T1000 (cell line): Measurements from ENCODE around the gene AFF4.
"Not testable (repeated sequence)": the region's sequence is repeated elsewhere in the genome, so short reads cannot be mapped to it uniquely, and the experiment has no call there.

Source experiments
- DNase-seq: peaks from one replicate; lab custom pipeline; 2025; ENCODE audit warnings: mixed read lengths; lab: John Stamatoyannopoulos, UW

AFF4 gene

DNA sequence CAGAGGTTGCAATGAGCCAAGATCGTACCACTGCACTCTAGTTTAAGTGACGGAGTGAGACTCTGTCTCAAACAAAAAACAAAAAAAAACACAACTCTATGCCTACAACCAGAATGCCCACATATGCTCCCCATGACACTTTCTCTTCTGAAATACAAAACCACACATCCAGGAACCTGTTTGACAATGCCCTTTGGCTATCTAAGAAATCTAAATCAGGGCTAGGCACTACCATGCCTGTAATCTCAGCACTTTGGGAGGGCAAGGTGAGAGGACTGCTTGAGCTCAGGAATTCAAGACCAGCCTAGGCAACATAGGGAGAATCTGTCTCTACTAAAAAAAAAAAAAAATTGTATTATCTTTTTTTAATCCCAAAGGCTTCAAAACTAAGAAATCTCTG lies 10.6 kb downstream of the AFF4 start:
- no peak for DNase-seq

DNA sequence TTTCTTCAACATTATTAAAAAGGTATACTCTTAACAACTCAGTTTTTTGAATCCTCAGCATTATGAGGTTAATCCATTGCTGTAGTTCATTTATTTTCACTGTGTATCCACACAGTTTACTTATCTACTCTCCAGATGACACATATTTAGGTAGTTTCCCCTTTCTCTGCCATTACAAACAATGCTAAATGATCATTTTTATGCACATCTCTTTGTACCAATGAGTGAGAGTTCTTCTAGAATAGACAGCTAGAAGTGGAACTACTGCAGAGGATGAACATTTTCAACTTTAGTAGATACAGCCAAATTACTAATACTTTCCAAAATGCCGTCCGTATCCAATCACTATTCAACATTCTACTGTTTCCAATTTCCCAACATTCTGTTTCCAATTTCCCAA lies 11.5 kb downstream of the AFF4 start:
- no peak for DNase-seq

DNA sequence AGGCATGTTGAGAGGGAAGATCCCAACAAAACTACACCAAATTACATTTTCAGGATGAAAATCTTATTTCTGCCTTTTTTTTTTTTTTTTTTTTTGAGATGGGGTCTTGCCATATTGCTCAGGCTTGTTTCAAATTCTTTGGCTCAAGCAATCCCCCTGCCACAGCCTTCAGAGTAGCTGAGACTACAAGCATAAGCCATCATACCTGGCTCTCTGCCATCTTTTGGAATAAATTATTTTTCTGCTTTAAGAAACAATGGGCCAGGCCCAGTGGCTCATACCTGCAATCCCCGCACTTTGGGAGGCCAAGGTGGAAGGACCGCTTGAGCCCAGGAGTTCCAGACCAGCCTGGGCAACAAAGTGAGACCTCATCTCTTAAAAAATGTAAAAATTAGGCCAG lies 14.3 kb downstream of the AFF4 start:
- DNase-seq, result no peak

DNA sequence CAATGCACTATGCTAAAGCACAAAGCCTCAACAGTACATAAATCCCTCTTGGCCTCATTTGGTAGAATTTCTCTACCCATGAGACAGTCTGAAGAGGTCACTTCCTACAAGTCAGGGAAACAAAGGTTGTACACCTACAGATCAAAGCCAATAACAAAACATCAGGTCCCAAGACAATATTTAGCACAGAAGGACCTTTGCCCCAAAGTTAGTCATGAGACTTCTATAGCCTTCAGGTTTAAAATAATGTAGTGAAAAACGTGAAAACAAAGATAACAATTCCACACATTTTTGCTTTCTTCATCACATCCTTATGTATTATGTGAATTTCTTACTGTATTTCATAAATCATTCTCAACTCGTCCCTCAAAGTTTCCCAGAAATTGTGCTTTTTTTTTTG lies 15.8 kb downstream of the AFF4 start:
- DNase-seq, result no peak

DNA sequence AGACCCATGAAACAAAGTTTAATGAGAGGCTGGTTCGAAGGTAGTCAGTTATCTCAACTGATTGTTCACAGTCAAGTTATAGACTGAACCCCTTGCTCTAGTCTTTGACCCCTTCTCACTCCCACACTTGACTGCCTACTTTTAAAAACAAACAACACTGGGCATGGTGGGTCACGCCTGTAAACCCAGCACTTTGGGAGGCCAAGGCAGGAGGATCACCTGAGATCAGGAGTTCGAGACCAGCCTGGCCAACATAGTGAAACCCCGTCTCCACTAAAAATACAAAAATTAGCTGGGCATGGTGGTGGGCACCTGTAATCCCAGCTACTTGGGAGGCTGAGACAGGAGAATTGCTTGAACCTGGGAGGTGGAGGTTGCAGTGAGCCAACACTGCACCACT lies 18.1 kb downstream of the AFF4 start:
- not testable (repeated sequence) for DNase-seq

DNA sequence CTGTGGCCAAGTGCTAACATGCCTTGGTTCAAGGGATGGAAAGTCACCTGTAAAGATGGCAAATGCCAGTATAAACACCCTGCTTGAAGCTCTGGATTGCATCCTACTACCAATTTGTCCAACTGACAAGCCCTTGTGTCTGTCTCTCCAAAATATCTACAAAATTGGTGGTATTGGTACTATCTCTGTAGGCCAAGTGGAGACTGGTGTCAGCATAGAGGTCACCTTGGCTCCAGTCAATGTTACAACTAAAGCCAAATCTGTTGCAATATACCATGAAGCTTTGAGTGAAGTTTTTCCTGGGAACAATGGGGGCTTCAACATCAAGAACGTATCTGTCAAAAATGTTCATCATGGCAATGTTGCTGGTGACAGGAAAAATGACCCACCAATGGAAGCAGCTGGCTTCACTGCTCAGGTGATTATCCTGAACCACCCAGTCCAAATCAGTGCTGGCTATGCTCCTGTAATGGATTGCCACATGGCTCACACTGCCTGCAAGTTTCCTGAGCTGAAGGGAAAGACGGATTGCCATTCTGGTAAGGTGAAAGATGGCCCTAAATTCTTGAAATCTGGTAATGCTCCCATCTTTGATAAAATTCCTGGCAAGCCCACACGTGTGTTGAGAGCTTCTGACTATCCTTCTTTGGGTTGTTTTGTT lies 19.9 kb downstream of the AFF4 start:
- no peak for DNase-seq

DNA sequence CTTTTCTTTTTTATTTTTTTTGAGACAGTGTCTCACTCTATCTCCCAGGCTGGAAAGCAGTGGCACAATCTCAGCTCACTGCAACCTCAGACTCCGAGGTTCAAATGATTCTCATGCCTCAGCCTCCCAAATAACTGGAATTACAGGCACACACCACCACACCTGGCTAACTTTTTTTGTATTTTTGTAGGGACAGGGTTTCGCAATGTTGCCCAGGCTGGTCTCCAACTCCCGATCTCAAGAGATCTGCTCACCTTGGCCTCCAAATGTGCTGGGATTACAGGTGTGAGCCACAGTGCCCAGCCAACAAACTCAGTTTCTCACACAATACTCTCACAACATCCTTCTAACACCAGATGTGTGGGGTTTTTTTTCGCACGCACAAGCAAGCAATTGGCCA lies 22.1 kb downstream of the AFF4 start:
- no peak for DNase-seq

DNA sequence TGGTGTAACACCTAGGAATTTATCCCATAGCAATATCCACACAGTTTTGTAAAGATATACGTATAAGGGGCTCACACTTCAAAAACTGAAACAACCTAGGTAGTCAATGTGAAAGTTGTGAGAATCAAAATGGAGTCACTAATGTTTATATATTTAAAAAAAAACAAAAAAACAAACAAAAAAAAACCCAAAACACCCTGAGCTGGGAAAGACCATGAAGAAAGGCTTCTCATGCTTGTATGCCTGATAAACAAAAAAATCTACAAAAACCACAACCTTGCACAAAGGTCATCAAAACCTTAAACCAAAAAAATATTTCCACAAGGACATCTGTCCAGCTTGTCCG lies 35.4 kb downstream of the AFF4 start:
- DNase-seq, result no peak

DNA sequence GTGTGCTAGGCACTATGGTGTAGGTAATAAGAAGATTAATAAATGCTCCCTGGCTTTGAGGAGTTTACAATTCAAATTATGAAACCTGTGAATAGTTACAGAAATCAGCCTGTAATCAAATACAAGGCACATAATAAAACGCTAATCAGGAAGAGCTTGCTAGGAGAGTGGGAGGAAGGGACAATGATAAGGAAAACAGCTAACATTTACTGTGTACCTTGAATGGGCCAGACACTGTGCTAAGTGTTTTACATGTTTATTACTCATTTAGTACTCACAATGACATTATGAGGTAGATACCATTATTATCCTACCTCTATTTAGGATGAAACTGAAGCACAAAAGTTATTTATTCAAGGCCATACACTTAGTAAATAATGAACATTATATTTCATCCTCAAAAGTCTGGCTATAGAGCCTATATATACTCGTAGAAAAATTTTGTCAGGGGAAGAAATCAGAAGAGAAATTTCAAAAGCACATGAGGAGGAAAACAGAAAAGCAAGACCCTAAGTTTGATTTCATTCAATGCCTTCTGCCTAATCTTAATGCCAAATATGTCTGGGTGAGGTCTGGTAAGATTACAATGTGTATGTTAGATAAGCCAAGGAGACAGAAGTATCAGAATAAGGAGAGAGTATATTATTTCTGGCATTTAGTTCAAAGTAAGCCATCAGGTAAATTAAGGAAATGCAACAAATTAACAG lies 35.9 kb downstream of the AFF4 start:
- DNase-seq, result no peak

DNA sequence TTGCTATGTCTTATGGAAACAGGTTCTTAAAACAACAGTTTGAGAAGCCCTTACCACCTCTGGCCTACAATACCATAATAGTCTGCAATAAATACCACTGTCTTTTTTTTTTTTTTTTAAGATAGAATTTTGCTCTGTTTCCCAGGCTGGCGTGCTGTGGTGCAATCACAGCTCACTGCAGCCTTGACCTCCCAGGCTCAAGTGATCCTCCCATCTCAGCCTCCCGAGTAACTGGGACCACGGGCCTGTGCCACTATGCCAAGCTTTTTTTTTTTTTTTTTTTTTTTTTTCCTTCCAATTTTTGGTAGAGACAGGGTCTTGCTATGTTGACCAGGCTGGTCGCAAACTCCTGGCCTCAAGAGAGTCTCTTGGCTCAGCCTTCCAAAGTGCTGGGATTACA lies 37.0 kb downstream of the AFF4 start:
- no peak for DNase-seq

DNA sequence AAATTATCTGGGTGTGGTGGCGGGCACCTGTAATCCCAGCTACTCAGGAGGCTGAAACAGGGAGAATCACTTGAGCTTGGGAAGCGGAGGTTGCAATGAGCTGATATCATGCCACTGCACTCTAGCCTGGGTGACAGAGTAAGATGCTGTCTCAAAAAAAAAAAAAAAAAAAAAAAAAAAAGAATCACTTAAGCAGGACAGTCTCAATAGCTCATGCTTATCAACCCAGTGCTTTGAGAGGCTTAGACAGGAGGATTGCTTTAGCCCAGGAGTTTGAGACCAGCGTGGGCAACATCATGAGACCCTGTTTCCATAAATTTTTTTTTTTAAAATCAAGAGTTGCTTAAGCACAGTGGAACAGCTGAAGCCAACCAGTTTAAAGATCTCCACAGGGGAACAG lies 47.3 kb downstream of the AFF4 start:
- DNase-seq, result no peak

DNA sequence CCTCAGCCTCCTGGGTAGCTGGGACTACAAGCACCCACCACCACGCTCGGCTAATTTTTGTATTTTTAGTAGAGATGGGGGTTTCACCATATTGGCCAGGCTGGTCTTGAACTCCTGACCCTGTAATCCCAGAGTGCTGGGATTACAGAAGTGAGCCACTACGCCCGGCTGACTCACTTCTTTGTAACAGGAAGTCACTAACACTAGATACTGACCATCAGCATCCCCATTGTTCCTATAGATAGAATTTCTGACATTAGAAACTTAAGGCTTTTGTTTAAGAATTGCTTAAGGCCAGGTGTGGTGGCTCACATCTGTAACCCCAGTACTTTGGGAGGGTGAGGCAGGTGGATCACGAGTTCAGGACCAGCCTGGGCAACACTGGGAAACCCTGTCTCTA lies 47.8 kb downstream of the AFF4 start:
- no peak for DNase-seq

DNA sequence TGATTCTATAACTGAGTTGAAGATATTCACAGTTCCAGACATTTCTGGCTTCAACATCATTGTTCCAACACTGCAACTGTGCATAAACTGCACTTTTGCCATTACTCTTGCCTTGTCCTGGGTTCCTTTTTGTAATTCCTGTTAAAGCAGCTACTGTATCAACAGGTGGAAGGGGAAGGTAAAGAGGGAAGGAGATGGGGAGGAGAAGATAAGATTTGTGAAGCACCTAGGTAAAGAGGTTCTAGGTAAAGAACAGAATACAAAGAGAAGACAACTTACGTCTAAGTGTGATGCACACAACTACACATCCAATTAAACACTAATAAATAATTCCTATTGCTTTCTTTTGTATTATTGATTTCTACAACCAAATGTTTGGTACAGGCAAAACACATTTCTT lies 53.7 kb downstream of the AFF4 start:
- DNase-seq, result no peak

DNA sequence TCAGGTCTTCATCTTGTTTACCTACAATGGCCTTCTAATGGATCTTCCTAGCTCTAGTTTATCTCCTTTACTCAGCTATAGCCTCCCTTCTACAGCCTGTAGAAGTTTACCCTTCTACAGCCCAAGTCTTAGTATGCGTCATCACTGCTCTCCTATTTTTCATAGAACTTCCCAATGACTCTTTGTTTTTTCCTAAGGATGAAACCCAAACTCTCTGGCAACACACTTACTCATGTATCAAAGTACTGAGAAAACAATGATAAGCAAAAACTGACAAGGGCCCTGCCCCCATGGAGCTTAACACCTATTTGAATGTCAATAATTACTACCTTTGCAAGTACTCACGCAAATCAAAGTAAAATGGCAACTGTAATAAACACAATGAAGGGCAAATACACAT lies 56.3 kb downstream of the AFF4 start:
- DNase-seq, result no peak

DNA sequence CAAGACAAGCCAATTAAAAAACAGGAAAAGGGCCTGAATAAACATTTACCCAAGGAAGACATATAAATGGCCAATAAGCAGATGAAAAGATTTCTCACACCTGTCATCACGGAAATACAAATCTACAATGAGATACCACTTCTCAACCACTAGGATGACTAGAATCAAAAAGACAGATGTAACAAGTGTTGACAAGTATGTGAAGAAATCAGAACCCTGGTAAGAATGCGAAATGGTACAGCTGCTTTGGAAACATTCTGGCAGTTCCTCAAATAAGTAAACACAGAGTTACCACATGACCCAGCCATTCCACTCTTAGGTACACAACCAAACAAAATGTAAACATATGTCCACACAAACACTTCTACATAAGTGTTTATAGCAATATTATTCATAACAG lies 57.5 kb downstream of the AFF4 start:
- no peak for DNase-seq

DNA sequence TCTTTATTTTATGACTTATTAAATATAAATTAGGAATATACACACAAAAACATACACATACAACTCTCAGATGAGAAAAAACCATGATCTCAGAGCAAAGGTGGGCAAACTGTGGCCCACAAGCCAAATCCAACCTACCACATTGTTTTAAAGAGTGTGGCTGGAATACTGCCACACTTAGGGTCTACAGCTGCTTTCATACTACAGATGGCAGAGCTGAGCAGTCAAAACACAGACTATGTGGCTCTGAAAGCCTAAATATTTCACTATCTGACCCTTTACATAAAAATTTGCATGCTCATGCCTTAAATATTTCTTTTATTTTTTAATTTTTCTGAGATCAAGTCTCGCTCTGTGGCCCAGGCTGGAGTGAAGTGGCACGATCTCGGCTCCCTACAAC lies 61.7 kb downstream of the AFF4 start:
- DNase-seq, result no peak

DNA sequence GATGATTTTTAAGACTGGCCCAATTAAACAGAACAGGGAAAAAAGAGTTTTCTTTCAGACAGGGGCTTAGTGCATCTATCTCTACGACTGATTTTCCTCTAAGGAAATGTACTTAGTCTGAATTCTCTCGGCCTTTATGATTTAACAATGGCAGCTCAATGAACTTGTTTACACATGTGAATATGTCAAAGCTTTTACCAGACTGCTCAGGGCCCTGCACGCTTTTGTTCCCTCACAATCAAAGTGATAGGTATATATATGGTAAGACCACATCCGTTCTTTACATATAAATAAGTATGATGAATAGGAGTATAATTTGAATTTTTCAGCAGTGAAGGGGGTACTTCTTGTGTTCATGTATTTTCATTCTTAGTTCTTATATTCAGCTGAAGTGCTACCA lies 62.4 kb downstream of the AFF4 start:
- no peak for DNase-seq

DNA sequence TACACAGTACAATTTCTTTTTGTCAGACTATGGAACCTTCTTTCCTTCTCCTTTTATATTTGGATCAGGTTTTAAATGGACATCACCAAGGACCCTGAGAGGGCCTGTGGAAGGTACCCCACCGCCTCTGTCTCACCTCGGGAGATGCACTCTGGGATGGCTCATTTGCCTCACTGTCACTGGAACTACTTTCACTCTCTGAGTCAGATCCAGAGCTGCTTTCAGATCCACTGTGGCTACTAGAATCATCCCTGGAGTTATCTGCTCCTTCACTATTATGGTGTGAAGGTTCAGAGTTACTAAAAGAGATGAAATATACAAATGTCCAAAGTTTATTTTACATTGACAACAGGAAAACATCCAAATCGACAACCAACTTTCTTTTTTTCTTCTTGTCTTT lies 65.3 kb downstream of the AFF4 start:
- no peak for DNase-seq

DNA sequence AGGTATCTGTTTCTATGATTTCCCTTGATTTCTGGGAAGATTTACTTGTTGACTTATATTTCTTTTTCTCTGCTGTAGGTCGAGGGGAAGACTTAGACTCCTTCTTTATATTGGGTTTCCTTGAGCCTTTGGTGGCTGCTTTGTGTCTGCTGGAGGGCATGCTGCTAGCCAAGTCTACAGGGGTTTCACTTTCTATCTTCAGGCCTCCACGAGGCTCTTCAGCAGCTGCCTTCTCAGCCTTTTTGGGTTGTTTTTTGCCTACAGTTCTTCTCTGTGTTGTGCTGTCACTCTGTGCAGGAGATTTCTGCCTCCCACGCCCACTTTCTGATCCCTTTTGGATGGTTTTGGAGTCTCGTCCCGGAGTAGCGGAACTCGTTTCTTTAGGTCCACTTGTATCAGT lies 66.7 kb downstream of the AFF4 start:
- DNase-seq, result no peak

DNA sequence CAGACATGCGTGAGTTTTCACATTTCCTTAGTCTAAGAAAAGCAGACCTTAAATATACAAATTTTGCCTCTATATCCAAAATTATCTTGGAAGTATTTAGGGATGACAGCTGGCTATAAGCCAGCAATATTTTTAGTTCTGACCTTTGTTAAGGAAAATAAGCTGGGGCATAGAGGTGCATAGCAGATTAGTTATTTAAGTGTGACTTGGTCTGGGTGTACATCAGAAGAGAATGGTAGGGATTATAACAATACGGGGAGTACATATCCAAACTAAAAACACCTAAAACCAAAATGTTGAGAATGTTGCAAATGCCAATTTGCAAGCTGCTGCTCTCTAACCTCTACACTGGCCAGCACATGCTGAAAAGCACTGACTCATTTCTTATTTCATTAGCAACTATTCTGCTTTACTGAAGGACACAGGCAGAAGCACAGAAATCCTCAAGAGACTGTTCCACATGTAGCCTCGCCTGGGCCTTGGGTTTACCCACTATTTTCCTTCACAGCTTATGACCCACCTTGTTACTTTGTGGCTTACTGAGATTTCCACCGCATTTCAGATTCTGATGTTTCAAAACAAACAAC lies 67.6 kb downstream of the AFF4 start:
- DNase-seq, result no peak

DNA sequence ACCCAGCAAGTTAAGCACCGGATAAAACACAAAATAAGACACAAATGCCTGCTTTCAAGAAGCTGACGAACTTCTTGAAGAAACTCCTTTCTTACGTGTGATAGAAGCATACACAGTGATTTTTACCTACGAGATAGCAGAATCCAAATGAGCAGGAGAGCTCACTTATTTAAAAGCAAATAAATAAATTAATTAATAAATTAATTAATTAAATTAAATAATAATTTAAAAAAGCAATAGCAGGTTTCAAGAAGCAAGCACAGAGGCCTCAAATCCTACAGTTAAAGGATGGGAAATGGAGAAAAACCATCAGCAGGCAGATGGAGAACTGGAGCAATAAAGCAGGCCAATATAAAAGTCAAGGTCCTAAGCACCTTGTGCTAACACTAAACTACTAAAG lies 72.6 kb downstream of the AFF4 start:
- DNase-seq, result no peak

DNA sequence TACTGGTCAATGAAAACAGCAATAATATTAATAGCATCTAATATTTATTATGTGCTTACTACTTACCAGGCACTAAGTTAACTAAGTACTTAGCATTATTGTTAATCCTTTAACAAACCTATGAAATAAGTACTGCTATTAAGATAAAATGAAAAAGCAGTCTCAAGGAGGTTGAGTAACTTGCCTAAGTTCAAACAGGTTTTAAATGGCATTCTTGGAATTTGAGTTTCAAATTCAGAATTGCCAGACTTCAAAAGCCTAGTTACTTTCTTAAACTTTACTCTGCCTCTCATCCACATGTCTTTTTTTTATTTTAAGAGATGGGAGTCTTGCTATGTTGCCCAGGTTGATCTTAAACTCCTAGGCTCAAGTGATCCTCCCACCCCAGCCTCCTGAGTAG lies 73.9 kb downstream of the AFF4 start:
- DNase-seq, result no peak

DNA sequence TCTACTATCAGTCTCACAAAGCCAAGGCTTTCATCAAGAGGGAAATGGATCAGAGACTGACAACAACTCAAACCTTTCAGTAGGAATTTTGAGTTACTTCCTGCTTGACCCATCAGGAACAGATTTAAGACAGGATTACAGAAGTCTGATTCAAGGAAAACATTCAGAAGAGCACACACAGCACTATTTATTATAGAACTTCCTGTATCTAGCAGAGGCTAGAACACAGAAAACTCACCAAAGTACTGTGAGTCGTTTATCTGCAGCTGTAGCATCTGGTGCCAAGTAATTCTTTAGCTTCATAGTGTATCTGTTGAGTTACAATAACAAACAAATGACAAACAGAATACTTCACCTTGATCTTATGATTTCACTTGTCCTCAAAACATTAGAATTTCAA lies 76.2 kb downstream of the AFF4 start:
- DNase-seq, result no peak
